ENCODE measurements around the gene MMP28.

- TF ChIP-seq, protein P1, sequence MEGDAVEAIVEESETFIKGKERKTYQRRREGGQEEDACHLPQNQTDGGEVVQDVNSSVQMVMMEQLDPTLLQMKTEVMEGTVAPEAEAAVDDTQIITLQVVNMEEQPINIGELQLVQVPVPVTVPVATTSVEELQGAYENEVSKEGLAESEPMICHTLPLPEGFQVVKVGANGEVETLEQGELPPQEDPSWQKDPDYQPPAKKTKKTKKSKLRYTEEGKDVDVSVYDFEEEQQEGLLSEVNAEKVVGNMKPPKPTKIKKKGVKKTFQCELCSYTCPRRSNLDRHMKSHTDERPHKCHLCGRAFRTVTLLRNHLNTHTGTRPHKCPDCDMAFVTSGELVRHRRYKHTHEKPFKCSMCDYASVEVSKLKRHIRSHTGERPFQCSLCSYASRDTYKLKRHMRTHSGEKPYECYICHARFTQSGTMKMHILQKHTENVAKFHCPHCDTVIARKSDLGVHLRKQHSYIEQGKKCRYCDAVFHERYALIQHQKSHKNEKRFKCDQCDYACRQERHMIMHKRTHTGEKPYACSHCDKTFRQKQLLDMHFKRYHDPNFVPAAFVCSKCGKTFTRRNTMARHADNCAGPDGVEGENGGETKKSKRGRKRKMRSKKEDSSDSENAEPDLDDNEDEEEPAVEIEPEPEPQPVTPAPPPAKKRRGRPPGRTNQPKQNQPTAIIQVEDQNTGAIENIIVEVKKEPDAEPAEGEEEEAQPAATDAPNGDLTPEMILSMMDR (conservative IDR thresholded peaks at IDR 0.05): no peak
- no peak for TF ChIP-seq EZH2 (IDR thresholded peaks at IDR 0.05; ENCODE audit: low read depth)
These were observed 4.6 kb downstream of the MMP28 start for GRCh38 chr17:35790841-35791240.
